Gastroesophageal sphincter (tissue), 3 donors: ENCODE measurements around the gene UBE2R2.

ENCODE experiments used
- EP300 ChIP-seq: sonication (generic); formaldehyde crosslinking; IDR thresholded peaks from one replicate; pipeline ENCODE4 v1.6.1; 2017; ENCODE audit warnings: antibody characterized with exemption, mild to moderate bottlenecking
- TF ChIP-seq, protein P1 (sequence below), 4 experiments: fragments of 200-600 bp in 2 of 4; fragments of 450-650 bp in 2 of 4; sonication (generic) in 1 of 4; IDR thresholded peaks; one replicate each; pipeline ENCODE4 v1.5.1; 2017 to 2019; ENCODE audit warnings: antibody characterized with exemption in 4 of 4, mild to moderate bottlenecking in 2 of 4, moderate library complexity in 2 of 4

DNA sequence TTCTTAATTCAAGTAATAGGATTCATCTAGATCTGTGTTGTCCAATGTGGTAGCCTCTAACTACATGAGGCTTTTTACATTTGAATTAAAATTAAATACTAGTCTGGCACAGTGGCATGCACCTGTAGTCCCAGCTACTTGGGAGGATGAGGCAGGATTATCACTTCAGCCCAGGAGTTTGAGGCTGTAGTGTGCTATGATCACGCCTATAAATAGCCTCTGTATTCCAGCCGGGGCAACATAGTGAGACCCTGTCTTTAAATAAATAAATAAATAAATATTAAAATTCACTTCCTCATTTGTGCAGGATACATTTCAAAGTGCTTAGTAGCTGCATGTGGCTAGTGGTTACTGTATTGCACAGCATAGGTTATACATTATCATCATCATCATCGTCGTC, 91.8 kb downstream of the UBE2R2 start:
- TF ChIP-seq, protein P1, sequence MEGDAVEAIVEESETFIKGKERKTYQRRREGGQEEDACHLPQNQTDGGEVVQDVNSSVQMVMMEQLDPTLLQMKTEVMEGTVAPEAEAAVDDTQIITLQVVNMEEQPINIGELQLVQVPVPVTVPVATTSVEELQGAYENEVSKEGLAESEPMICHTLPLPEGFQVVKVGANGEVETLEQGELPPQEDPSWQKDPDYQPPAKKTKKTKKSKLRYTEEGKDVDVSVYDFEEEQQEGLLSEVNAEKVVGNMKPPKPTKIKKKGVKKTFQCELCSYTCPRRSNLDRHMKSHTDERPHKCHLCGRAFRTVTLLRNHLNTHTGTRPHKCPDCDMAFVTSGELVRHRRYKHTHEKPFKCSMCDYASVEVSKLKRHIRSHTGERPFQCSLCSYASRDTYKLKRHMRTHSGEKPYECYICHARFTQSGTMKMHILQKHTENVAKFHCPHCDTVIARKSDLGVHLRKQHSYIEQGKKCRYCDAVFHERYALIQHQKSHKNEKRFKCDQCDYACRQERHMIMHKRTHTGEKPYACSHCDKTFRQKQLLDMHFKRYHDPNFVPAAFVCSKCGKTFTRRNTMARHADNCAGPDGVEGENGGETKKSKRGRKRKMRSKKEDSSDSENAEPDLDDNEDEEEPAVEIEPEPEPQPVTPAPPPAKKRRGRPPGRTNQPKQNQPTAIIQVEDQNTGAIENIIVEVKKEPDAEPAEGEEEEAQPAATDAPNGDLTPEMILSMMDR (IDR thresholded peaks at IDR 0.05): no peak
- TF ChIP-seq EP300: no peak
